Measurements from ENCODE around the gene LAMB1.

The LAMB1 gene

DNA sequence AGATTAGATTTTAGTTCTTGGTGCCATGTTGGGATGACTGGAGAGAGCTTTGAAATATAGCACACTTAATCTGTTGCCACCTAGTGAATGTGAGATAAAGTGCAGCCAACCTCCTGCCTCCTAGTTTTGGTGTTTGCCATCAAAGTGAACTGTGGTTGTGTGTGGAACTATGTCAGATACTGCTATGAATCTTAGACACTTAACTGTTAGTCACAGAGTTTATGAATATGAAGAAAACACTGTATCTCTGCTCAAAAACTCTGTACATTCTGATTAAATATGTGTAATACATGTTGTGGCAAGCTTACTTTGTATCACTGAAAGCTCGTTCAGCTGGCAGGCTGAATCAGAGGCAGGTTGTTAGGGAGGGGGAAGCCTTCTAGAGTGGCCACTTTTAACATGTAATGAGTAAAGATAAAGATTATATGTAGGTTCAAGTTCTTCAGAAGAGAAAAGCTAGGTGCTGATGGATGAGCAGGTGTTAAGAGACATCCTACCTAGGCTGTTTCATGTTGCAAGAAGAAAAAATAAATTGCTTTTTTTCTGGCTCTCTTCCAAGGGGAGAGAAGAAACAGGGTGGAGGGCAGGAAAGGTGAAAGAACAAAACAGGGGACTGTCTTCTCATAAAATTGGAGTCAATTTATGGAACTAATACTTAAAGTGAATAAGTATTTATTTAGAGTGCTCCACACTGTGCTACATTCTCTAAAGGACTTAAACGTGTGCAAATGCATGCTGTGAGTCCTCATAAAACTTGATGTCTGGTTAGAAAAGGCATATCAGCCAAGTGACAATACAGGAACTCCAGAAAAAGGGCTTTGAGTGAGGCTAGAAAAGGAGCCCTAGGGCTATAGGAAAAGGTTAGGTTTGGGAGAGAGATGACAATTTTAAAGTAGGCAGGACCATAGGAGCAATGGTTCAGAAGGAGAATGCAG is 14.1 kb upstream of the LAMB1 start:
- no peak for DNase-seq

DNA sequence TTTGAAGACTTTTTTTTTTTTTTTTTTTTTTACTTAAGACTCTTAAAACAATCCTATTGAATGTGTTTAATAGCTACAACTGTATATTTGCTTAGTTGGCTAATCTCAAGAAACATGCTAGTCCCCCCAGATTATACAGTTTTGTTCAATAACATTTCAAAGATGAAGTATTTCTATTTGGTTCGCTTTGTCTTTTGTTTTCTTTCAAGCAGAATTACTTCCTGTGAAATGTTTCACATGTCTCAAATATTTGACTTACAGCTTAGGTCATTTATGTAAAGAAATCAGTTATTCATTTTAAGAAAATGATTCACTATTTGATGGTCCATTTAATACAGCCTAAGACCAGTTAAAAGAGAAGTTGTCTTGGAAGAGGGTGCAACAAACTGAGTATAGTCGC is 12.8 kb upstream of the LAMB1 start:
- DNase-seq: no peak

DNA sequence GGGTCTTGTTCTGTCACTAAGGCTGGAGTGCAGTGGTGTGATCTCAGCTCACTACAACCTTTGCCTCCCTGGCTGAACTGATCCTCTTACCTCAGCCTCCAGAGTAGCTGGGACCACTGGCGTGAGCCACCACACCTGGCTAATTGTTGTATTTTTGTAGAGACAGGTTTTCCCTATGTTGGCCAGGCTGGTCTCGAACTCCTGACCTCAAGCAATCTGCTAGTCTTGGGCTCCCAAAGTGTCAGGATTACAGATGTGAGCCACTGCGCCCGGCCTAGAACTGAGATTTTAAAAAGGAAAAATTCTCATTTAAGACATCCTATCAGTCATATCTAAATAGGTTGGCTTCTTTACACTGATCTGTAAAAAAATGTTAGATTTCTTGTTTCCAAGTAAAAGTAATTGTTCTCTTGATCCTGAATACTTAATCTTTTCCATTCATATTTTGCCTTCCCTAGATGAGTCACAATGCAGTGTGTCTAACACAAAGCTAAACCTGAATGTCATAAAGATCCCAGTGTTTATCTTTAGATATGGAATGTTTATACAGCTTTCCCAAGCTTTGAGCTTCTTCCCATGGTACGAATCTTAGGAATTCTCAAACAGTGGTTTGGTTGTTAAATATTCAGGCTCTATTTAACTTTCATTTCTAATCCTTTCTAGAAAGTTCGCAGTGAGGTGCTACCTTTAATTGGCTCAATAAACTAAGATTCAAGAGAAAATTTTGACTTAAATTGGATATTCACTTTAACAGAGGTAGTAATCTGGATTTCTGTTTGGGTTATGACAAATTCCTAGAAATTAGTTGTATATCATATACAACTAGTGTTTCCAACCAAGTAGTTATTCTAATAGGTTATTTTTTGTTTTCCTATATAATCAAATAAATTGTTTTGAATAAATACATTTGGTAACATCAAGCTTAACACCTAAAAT is 12.1 kb upstream of the LAMB1 start:
- DNase-seq: no peak

DNA sequence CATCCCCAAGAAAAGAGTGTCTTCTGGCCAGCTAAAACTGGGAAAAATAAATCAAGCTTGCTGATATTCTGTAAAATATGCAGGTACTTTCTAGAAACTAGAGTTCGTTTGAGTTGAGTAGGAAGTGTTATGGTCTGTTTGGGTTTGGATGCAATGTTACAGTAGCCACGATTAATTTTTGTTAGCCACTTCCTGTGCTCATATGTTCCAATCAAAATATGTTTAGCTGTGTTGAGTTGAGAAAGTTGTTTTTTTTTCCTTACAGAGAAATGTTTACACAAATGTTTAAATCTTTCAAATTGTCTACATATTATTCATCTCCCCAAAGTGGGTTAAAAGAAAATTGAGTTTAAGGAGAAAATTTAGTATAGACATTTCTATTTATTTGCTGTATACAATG is 11.3 kb upstream of the LAMB1 start:
- no peak for DNase-seq

GRCh38 chr7:108012499-108013430 is 9.8 kb upstream of the LAMB1 start:
- no peak for DNase-seq

DNA sequence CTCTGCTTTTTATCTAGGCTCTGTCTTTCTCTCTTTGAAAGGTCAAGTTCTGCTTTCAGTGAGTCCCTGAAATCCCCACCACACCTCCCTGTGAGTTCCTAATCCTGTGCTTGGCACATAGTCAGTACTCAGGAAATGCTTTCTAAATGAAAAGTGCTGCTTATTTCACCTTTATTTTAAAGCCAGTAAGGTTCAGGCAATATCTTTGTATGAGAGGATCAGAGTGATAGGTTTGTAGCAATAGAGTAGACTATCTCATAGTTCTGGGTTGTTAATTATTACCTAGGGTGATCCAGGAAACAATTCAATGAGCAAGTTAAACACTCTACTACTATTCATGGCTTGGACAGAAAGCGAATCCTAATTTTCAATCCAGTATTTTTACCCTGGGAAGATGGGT is 7.4 kb upstream of the LAMB1 start:
- no peak for DNase-seq

DNA sequence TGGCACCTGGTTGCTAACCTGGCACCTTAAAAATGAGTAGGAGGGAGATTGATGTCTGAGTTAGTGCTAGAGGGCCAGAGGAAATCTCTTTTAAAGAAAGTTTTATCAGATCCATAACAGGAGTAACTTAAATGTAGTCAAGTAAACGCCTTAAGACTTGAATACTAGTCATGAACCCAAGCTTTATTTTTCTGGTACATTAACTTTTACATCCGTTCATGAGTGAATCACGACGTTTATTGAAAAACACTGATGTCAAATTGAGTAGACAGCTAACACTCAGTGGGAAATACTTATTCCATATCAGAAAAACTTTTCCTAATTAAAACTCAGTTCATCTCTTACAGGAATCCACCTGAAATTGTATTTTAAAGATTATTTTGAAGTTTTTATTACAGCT is 6.9 kb upstream of the LAMB1 start:
- DNase-seq: no peak

- no peak for DNase-seq
Observed at GRCh38 chr7:108008827-108009226, 5.9 kb upstream of the LAMB1 start.

- DNase-seq: no peak
Observed at GRCh38 chr7:108008240-108008639, 5.3 kb upstream of the LAMB1 start.

GRCh38 chr7:108007762-108008161 is 4.8 kb upstream of the LAMB1 start:
- DNase-seq: no peak

GRCh38 chr7:108007261-108007660 is 4.3 kb upstream of the LAMB1 start:
- DNase-seq: no peak

- DNase-seq: no peak
Observed at GRCh38 chr7:108004220-108005142, 1.5 kb upstream of the LAMB1 start.

DNA sequence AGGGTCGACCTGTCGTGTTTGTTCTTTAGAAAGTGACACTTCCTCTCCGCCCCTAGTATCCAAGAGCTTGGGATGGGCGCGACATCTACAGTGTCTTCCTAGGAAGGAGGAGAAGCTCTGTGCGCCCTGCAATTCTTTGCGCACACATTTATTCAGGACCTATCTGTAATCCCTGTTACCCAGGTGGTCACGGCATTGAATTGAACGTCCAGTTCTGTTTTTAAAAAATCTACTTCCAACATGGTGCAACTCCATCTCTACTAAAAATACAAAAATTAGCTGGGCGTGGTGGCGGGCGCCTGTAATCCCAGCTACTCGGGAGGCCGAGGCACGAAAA is 606 bp upstream of the LAMB1 start:
- no peak for DNase-seq

DNA sequence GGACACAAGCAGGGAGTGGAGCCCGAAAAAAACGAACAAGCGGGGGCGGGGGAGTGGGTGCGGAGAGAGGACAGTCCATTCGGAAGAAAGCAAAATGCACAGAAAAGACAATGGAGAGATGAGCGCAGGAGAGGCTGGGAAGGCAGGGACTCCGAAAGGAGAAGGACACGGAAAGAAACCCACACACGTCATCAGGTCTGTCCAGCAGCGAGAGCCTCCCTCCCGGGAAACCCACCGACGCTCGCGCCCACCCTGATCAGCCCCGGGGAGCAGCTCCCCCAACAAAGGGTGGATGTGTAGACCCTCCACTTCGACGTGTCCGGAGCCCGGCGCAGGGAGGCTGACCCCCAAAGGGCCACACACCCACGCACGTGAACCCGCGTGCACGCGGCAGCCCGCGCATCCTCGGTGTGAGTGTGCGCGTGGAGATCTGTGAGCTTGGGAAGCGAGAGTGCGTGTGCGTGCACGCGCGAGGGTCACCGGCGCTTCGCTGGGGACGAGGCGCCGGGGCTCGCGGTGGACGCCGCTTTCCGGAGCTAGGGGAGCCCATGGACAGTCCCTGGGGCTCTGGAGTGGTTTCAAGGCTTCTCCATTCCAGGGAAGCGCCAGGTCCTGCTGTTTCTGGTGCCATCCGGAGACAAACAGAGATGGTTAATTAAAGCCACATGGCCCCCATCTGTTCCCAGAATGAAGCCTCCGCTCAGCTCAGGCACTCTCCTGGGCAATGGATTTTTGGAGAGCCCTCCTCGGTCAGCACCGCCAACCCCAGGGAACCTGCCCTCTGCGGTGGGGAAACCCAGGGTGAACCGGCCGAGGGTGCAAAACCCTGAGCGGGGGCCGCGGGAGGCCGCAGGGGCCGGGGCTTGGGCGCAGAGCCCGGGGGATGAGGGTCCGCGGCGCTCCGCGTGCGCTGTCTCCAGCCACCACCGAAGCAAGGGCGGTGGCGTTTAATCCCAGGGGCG is 916 bp downstream of the LAMB1 start:
- no peak for DNase-seq

- DNase-seq: no peak
Observed at GRCh38 chr7:108000875-108001763, 1.8 kb downstream of the LAMB1 start.

GRCh38 chr7:107999779-108000560 is 3.0 kb downstream of the LAMB1 start:
- DNase-seq: no peak

DNA sequence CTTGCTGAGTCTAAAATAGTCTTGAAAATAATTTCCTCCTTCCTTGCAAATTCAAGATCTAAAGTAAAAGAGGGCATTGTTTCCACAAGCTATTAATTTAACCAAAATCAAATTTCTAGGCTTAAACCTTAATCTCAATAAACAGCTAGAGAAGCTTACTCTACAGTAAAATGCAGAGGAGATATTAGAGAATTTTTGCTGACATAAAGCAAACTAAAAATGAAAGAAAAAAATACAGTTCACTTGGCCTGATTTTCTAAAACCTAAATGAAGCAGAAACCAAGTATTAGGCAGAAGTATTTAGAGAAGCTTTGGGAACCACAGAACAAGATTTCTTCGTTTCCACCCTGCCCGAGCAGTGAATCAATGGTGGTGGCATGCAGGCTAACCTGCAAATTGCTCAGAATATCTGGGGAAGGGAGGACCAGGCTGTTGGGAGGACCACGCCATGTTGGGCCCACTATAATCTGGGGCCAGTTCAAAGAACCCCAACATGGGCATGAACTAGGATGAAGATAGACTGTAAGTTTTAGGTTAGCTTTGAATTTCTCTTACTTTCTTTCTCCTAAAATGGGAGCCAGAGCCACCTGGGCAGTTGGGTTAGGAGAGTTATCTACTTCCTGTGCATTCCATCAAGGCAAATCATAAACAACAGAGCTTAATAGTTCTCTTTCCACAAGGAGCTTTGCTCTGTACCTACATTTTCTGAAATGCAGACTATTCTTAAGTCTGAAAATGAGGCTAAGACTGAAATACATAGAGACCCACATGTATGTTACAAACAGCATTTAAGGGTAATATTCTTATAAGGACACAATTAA is 4.1 kb downstream of the LAMB1 start:
- no peak for DNase-seq

DNA sequence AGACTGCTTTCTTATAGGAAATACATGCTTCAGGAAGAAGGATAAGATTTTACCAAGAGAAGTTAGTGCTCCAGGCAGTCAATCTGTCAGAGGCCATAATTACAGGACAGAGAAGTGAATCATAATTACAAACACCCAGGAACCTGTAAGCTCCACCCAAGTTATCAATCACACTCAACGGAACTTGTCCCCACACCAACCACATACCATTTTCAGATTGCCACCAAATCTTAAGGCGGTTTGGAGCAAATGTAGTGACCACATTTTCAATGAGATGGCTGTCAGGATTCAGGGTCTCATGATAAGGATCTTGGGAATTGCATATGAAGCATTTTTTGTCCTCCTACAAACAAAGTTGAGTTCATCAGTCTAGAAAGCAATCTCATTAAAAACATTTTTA is 4.8 kb downstream of the LAMB1 start:
- DNase-seq: no peak
